Neural cell (in vitro differentiated cells): ENCODE data around the gene SPATA6L.

Source experiments
- EZH2 ChIP-seq: fragments of 200-600, 300-800 bp; shearing (Covaris generic), sonication (generic); IDR thresholded peaks from 2 replicates; pipeline ENCODE4 v1.6.1; 2014; ENCODE audit warnings: antibody characterized with exemption, low read length, borderline replicate concordance, mild to moderate bottlenecking; ENCODE audit not compliant: insufficient read depth, poor library complexity, severe bottlenecking
- MXI1 ChIP-seq: fragments of 450-650 bp; conservative IDR thresholded peaks from 2 replicates; pipeline ENCODE4 v1.6.1; 2014; ENCODE audit warnings: antibody characterized with exemption, mild to moderate bottlenecking; ENCODE audit not compliant: poor library complexity, severe bottlenecking
- POLR2AphosphoS5 ChIP-seq: IDR thresholded peaks from 2 replicates; pipeline ENCODE4 v1.6.1; 2012
- RAD21 ChIP-seq: fragments of 450-650 bp; conservative IDR thresholded peaks from 2 replicates; pipeline ENCODE4 v1.6.1; 2014; ENCODE audit warnings: antibody characterized with exemption, mild to moderate bottlenecking, moderate library complexity
- SMC3 ChIP-seq: fragments of 450-650 bp; conservative IDR thresholded peaks from 2 replicates; pipeline ENCODE4 v1.6.1; 2014; ENCODE audit warnings: antibody characterized with exemption, mild to moderate bottlenecking, moderate library complexity; ENCODE audit not compliant: poor library complexity
- TAF1 ChIP-seq: IDR thresholded peaks from 2 replicates; pipeline ENCODE4 v1.6.1; 2012; ENCODE audit warnings: low read depth
- TF ChIP-seq, protein P1 (sequence below): fragments of 450-650 bp; IDR thresholded peaks from 2 replicates; pipeline ENCODE4 v1.5.1; 2014; ENCODE audit warnings: antibody characterized with exemption, mild to moderate bottlenecking, moderate library complexity; ENCODE audit not compliant: poor library complexity, severe bottlenecking

DNA sequence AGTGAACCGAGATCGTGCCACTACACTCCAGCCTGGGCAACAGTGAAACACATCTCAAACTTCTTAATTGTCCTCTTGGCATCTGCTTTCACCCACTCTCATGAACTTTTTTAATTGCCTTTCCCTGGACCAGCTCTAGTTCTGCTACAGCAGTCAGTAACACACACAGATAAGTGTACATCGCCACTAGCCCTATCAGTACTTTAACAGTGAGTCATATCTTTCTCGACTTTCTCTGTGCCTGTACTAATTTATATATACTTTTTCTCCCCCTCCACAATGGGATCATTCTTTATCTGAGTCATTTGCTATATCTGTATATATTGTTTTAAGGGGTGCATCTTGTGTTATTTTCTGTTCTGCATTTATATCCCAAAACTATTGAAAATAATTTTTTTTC is 19.8 kb upstream of the SPATA6L start:
- TF ChIP-seq, protein P1, sequence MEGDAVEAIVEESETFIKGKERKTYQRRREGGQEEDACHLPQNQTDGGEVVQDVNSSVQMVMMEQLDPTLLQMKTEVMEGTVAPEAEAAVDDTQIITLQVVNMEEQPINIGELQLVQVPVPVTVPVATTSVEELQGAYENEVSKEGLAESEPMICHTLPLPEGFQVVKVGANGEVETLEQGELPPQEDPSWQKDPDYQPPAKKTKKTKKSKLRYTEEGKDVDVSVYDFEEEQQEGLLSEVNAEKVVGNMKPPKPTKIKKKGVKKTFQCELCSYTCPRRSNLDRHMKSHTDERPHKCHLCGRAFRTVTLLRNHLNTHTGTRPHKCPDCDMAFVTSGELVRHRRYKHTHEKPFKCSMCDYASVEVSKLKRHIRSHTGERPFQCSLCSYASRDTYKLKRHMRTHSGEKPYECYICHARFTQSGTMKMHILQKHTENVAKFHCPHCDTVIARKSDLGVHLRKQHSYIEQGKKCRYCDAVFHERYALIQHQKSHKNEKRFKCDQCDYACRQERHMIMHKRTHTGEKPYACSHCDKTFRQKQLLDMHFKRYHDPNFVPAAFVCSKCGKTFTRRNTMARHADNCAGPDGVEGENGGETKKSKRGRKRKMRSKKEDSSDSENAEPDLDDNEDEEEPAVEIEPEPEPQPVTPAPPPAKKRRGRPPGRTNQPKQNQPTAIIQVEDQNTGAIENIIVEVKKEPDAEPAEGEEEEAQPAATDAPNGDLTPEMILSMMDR = no peak
- no peak for TF ChIP-seq EZH2
- TF ChIP-seq SMC3 = no peak
- TF ChIP-seq POLR2AphosphoS5 = no peak
- TF ChIP-seq TAF1 = no peak
- no peak for TF ChIP-seq RAD21
- no peak for TF ChIP-seq MXI1
